ENCODE data around the gene C16orf86.

C16orf86 gene

GRCh38 chr16:67697422-67698185, 31.0 kb downstream of the C16orf86 start:
- no peaks in the 10 kb centered on the region for H3K36me3 ChIP-seq (replicated peaks; ENCODE audit: insufficient read depth, low read length)
- H3K9ac ChIP-seq (ENCODE audit: low read length) = no peak overlapping the region
- DNase-seq = no peak
- no peak overlapping the region for H3K27ac ChIP-seq (ENCODE audit: low read length)
- H3K4me1 ChIP-seq (ENCODE audit: low read length) = no peaks in the 10 kb centered on the region
- H3K9me2 ChIP-seq (replicated peaks; ENCODE audit: insufficient read depth, low read length) = no peaks in the 10 kb centered on the region
- no peaks in the 10 kb centered on the region for H3K9me3 ChIP-seq (replicated peaks; ENCODE audit: insufficient read depth, low read length)
- H3K27me3 ChIP-seq (replicated peaks; ENCODE audit: insufficient read depth, low read length) = no peaks in the 10 kb centered on the region
- peaks cover 3% of the 10 kb centered on the region; the same call in 1 of the 2 replicates for H3K79me2 ChIP-seq (ENCODE audit: low read length)
- no peaks in the 10 kb centered on the region for H4K20me1 ChIP-seq (ENCODE audit: insufficient read depth, low read length)
- no peak for TF ChIP-seq CTCF (IDR thresholded peaks at IDR 0.05; ENCODE audit: low read length)
- TF ChIP-seq EZH2 (optimal IDR thresholded peaks at IDR 0.05; ENCODE audit: low read depth, low read length) = no peak
- TF ChIP-seq EZH2phosphoT487 (IDR thresholded peaks at IDR 0.05; ENCODE audit: low read length) = no peak
- no peak overlapping the region for H3K4me2 ChIP-seq (ENCODE audit: low read depth, low read length)
- no peak overlapping the region for H2AFZ ChIP-seq (ENCODE audit: low read length)
- H3F3A ChIP-seq (ENCODE audit: insufficient read depth, low read length) = no peaks in the 10 kb centered on the region
- H3K4me3 ChIP-seq (ENCODE audit: low read length) = no peak overlapping the region

GRCh38 chr16:67699265-67699664, 32.7 kb downstream of the C16orf86 start:
- H3K36me3 ChIP-seq (replicated peaks; ENCODE audit: insufficient read depth, low read length) = no peaks in the 10 kb centered on the region
- H3K9me2 ChIP-seq (replicated peaks; ENCODE audit: insufficient read depth, low read length) = no peaks in the 10 kb centered on the region
- H2AFZ ChIP-seq (ENCODE audit: low read length) = no peak overlapping the region
- no peaks in the 10 kb centered on the region for H4K20me1 ChIP-seq (ENCODE audit: insufficient read depth, low read length)
- no peaks in the 10 kb centered on the region for H3K9me3 ChIP-seq (replicated peaks; ENCODE audit: insufficient read depth, low read length)
- H3K4me3 ChIP-seq (ENCODE audit: low read length) = no peak overlapping the region
- no peak overlapping the region for H3K27ac ChIP-seq (ENCODE audit: low read length)
- H3F3A ChIP-seq (ENCODE audit: insufficient read depth, low read length) = no peaks in the 10 kb centered on the region
- no peak for DNase-seq
- H3K4me2 ChIP-seq (ENCODE audit: low read depth, low read length) = no peak overlapping the region
- no peak overlapping the region for H3K9ac ChIP-seq (ENCODE audit: low read length)
- H3K79me2 ChIP-seq (ENCODE audit: low read length) = peaks cover under 1% of the 10 kb centered on the region
- TF ChIP-seq EZH2phosphoT487 (IDR thresholded peaks at IDR 0.05; ENCODE audit: low read length) = no peak
- TF ChIP-seq EZH2 (optimal IDR thresholded peaks at IDR 0.05; ENCODE audit: low read depth, low read length) = no peak
- TF ChIP-seq CTCF (IDR thresholded peaks at IDR 0.05; ENCODE audit: low read length) = no peak
- no peaks in the 10 kb centered on the region for H3K27me3 ChIP-seq (replicated peaks; ENCODE audit: insufficient read depth, low read length)
- H3K4me1 ChIP-seq (ENCODE audit: low read length) = no peaks in the 10 kb centered on the region

GRCh38 chr16:67701420-67701819, 34.8 kb downstream of the C16orf86 start:
- no peaks in the 10 kb centered on the region for H3K4me1 ChIP-seq (ENCODE audit: low read length)
- H3K4me3 ChIP-seq (ENCODE audit: low read length) = no peak overlapping the region
- H3K9ac ChIP-seq (ENCODE audit: low read length) = no peak overlapping the region
- no peak for TF ChIP-seq EZH2phosphoT487 (IDR thresholded peaks at IDR 0.05; ENCODE audit: low read length)
- no peak for TF ChIP-seq EZH2 (optimal IDR thresholded peaks at IDR 0.05; ENCODE audit: low read depth, low read length)
- no peak for TF ChIP-seq CTCF (IDR thresholded peaks at IDR 0.05; ENCODE audit: low read length)
- no peaks in the 10 kb centered on the region for H3F3A ChIP-seq (ENCODE audit: insufficient read depth, low read length)
- no peak for DNase-seq
- H3K27ac ChIP-seq (ENCODE audit: low read length) = no peak overlapping the region
- no peaks in the 10 kb centered on the region; the same call in 1 of the 2 replicates for H3K36me3 ChIP-seq (replicated peaks; ENCODE audit: insufficient read depth, low read length)
- no peaks in the 10 kb centered on the region for H3K9me2 ChIP-seq (replicated peaks; ENCODE audit: insufficient read depth, low read length)
- H4K20me1 ChIP-seq (ENCODE audit: insufficient read depth, low read length) = no peaks in the 10 kb centered on the region
- H3K27me3 ChIP-seq (replicated peaks; ENCODE audit: insufficient read depth, low read length) = no peaks in the 10 kb centered on the region
- no peak overlapping the region for H2AFZ ChIP-seq (ENCODE audit: low read length)
- H3K79me2 ChIP-seq (ENCODE audit: low read length) = peaks cover 12% of the 10 kb centered on the region
- H3K4me2 ChIP-seq (ENCODE audit: low read depth, low read length) = no peak overlapping the region
- H3K9me3 ChIP-seq (replicated peaks; ENCODE audit: insufficient read depth, low read length) = no peaks in the 10 kb centered on the region

Measured in MM.1S (cell line).